Activated CD8-positive, alpha-beta memory T cell treated with anti-CD3 and anti-CD28 coated beads for 4 hours (primary cell): Measurements from ENCODE around the gene PRDM15.

Source experiments
- DNase-seq, 2 donors: peaks; one replicate each; pipeline ENCODE4 v3.0.0-alpha.2; 2020; ENCODE audit warnings: low read depth in 2 of 2

PRDM15 gene

DNA sequence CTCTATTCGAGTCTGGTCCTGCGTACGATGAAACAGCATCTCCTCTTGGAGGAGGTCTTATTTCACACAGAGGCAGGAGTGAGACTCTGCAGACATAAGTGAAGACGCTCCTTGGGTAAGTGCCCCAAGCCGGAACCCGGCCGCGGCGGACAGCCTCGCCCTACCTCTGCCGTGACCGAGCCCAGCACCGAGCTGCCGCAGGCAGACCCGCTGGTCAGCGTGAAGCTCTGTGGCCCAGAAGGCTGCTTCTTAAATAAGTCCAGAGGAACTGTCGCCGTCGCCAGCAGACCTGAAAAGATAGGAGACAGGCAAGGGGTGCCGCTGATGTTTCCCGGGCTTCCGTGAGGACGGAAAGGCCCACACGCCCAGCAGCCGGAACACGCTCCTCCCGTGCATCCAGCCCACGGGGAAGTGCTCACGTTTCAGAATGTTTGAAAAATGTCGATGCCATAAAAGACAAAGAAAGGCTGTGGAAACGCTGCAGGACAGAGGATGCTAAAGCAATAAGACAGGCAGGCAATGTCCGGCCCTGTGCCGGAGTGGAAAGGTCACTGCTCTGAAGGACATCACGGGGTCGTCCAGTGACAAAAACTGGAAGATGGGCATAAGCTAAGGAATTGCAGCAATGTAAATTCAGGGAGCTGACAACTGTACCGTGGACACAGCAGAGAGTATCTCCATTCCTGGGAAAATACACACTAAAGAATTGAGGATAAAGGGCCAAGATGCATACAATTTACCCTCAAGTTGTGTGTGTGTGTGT is 28.5 kb upstream of the PRDM15 start:
- DNase-seq, result no peak

- no peak for DNase-seq
Observed at GRCh38 chr21:41906770-41907169, 27.6 kb upstream of the PRDM15 start.

DNA sequence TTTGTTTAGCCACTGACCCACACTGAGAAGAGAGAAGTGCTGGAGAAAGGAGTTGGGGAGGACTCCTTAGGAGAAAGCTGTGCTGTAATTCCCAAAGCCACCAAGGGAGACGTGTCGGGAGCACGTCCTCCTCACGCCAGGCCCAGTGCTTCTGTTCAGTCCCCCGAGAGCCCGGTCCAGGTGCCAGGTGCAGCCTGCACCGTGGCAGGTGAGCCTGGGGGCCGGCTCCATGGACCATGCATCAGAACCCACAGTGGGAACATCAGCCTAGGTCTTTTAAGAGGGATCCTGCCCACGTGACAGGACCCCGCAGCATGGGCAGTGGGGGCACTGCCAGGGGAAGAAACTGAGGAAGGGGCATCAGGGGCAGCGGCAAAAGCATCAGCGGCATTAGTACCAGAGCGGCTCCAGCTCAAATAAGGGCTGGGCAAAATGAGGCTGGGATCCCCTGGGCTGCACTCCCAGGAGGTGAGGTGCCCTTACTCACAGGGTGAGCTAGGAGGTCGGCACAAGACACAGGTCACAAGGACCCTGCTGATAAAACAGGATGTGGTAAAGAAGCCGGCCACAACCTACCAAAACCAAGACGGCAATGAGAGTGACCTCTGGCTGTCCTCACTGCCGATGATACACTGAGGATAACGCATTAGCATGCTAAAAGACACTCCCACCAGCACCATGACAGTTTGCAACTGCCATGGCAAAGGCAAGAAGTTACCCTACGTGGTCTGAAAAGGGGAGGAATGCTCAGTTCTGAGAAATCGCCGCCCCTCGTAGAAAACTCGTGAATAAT is 24.6 kb upstream of the PRDM15 start:
- no peak for DNase-seq

DNA sequence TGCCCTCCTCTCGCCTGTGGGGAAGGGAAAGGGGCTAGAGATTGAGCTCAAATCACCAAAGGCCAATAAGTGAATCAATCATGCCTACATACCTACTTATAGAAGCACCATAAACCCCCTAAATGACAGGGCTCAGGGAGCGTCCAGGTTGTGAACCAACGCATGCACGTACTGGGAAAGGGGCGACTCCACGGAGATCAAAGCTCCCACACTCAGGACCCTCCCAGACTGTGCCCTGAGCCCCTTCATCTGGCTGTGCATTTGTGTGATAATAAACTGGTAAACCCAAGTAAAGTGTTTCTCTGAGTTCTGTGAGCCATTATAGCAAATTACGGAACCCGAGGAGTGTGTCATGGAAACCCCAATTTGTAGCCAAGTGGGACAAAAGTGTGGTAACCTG is 23.8 kb upstream of the PRDM15 start:
- DNase-seq, result no peak

- DNase-seq, result no peak
Observed at GRCh38 chr21:41901782-41902181, 22.6 kb upstream of the PRDM15 start.

DNA sequence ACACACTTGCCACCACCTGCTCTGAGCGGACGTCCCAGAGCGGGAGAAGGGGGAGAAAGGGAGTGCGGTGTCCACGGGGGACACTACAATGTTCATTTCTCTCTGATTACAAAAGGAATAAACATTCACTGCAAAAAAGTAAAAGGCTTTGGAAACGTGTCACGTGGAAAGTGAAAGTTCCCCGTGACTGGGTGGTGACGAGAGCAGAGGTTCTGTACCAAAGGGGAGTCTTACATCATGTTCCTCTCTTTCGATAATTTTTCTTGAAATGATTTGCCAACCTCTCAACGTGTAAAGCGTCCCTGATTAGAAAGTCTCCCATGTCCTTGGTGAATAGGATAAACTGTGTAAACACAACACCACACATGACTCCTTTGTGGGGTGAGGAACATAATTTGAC is 22.0 kb upstream of the PRDM15 start:
- DNase-seq, result no peak

GRCh38 chr21:41900401-41900800 is 21.3 kb upstream of the PRDM15 start:
- no peak for DNase-seq

DNA sequence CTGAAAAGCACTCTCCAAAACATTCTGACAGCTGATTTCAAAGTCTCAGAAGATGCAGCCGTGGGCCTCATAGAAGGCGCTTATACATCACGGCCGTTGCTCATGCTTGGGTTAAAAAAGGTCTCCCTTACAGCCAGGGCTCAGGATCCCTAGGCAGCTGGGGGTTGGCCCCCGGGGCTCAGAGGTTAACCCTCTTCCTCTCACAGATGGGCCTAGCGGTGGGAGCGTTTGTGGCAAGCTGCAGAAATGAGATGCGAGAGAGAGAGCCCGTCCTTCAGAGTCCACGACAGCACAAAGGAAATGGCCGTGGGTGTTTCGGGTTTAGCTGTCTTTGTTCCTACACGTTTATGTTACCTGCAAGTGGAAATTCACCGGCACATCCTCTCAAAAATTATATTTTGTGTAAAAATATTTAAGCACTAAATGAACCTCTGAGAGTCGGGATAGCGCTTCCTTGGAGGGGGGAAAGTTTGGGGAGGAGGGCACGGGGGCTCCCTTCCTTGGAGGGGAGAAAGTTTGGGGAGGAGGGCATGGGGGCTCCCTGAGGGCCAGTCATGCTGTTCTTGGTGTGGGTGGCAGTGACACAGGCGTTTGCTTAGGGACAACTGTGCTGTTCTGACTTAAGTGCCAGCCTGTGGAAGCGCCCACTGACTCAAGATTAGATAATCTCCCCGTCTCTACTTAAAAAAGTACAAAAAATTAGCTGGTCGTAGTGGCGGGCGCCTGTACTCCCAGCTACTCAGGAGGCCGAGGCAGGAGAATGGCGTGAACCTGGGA is 20.5 kb upstream of the PRDM15 start:
- peak in 1 of 2 donors; percentile 19 for DNase-seq

GRCh38 chr21:41898998-41899397 is 19.9 kb upstream of the PRDM15 start:
- DNase-seq, result no peak

GRCh38 chr21:41897700-41898099 is 18.6 kb upstream of the PRDM15 start:
- DNase-seq, result no peak

GRCh38 chr21:41897047-41897669 is 18.0 kb upstream of the PRDM15 start:
- no peak for DNase-seq

GRCh38 chr21:41895643-41896493 is 16.7 kb upstream of the PRDM15 start:
- DNase-seq, result peak; percentile 20 to 43

DNA sequence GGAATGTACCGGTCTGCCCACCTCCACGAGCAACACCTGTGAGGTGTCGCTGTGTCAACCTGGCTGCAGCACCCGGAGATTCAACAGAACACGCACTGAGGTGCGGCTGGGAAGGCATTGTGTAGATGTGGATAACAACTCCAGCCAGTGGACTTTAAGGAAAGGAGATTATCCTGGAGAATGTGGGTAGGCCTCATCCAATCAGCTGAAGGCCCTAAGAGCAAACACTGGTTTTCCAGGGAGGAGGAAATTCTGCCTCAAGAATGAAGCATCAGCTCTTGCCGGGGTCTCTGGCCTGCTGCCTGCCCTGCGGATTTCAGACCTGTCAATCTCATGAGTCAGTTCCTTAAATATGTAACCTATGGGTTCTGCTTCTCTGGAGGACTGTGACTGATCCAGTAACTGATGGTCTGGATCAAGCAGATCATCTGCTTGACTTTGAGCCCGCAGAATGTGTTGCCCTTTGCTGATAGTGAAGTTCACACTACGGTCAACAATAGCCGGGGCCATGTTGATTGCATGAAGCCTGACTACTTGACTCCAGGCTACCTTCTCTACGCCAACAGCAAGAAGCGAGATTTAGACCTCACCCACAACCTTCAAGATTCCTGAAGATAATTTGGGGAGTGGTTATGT is 15.9 kb upstream of the PRDM15 start:
- DNase-seq, result no peak

- DNase-seq, result no peak
Observed at GRCh38 chr21:41894511-41894910, 15.4 kb upstream of the PRDM15 start.

- no peak for DNase-seq
Observed at GRCh38 chr21:41892726-41893125, 13.6 kb upstream of the PRDM15 start.

DNA sequence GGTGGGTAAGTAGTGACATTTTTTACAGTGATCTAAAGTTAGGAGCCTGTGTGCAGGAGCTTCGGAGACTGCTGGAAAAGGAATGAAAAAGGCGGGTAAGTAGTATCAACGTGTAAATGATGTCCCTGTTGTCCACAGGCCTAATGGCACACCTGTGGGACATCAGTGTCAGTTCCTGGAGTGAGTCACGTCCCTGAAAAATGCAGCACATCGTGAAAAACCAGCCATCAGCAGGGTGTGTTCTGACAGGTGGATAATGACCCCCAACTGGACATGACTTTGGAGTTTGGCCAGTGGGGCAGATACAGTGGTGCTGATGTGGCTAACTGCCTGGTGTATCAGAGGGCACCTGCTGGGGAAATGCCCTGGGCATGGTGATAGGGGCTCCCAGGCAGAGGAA is 12.0 kb upstream of the PRDM15 start:
- DNase-seq, result no peak

DNA sequence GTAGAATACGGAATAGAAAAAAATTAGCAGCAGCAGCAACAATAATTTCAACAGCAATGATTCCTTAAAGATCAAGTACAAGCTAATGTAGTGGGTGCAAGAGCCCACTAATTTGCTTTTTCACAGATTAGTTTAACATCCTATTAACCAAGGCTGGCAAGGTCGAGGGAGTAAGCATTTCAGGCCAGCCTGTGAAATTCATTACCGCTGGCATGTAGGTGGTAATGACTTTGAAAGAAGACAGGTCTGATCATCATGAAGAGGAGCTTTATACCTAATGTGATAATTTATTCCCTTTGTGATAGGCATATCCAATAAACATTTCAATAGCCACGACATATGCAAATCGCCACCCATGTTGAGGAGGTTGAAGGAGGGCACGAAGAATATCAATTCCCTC is 11.2 kb upstream of the PRDM15 start:
- DNase-seq, result no peak

DNA sequence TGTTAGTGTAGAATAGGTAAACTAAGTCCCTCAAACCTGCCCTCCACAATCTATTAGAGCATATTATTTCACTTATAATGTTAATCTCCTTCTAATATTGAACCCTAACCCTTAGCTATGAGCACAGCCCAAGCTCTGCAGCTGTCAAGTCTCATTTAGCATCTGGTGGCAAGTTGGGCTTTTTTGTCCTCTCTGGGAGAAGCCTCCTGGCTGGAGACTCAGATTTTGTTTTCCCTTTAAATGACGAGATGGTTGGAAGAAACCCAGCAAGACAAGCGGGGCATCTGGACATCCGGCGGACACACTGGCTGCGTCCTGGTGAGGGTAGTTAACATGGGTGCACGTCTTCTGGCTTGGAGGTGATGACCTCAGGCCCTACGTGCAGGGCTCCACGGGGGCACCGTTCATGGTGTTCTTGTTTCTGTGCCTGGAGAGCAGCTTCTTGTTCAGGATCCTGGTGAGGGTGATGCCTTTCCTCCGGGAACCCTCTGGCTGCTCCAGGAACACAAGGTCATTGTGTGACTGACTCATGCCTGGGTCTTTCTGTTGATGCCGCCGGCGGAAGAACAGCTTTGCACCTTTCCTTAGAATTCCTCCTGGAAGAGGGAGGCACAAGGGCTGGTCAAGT is 9.7 kb upstream of the PRDM15 start:
- DNase-seq, result no peak

DNA sequence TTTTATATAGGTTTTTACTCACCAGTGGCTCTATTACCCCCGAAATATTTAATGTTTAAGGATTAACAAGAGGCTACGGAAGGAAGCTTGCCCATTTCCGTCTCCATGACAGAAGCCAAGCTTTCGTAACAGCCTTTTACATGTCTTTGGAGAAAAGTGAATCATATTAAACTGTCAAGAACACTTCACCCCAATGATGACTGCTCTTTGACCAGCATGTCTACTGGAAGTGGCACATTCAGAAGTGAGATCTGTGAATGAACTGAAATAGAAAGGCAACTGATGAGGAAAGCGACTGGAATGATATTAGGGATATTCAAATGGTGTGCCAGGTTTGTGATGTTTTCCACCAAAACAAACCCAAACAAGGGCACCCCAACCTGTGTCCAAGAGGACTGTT is 8.5 kb upstream of the PRDM15 start:
- DNase-seq, result no peak

GRCh38 chr21:41886328-41886727 is 7.2 kb upstream of the PRDM15 start:
- no peak for DNase-seq
